ENCODE results near the gene DOCK2. TPM values are rescaled to one million over a fixed set of nuclear protein-coding genes. Genes with fewer than 3 reads are reported as not detected.
A peak's percentile ranks its signal among the peaks of the same experiment; 100 is the strongest.

Gene DOCK2
- total and polyA plus RNA-seq, 8 donors, result 0.73 to 15.6 (median 1.7) TPM

GRCh38 chr5:170105642-170106611 lies 468.9 kb downstream of the DOCK2 start, which contains the start of gene FOXI1:
TSS of gene FOXI1 (plus strand) at chr5:170105897. CDS start at chr5:170105958, 61 bp downstream.
- no peak for FAIRE-seq
- TF ChIP-seq CTCF (IDR thresholded peaks at IDR 0.05), result no peak
- intact Hi-C loops (cut with DNase I), result no loop called here
- no peak within 1 kb of the TSS for H3K27ac ChIP-seq
- H3K4me3 ChIP-seq, result no peak within 1 kb of the TSS
- DNase-seq, result peak in 1 of 6 donors; percentile 67
- H3K36me3 ChIP-seq, result no peaks in the 10 kb centered on the region
- 66 to 73% methylated on average over 51 to 53 of the region's 53 CpGs for WGBS, 2 donors
- no peaks in the 10 kb centered on the region for H3K4me1 ChIP-seq
- no peaks in the 10 kb centered on the region for H3K9me3 ChIP-seq
- no peaks in the 10 kb centered on the region for H3K27me3 ChIP-seq
- ATAC-seq, result no peak

- WGBS, 2 donors, result 59 to 67% methylated on average over 2 of the region's 2 CpGs
- Histone ChIP-seq H3K36me3 (no peaks in the 10 kb centered on the region), H3K4me1 (no peaks in the 10 kb centered on the region), H3K27ac (no peak overlapping the region), H3K9me3 (no peaks in the 10 kb centered on the region), H3K27me3 (no peaks in the 10 kb centered on the region), H3K4me3 (no peak overlapping the region)
- ATAC-seq (no peak), DNase-seq (no peak), FAIRE-seq (no peak)
- intact Hi-C loops (cut with DNase I), result no loop called here
- no peak for TF ChIP-seq CTCF (IDR thresholded peaks at IDR 0.05)
These were observed 470.6 kb downstream of the DOCK2 start for GRCh38 chr5:170107674-170108073.

GRCh38 chr5:170108266-170108785 lies 471.3 kb downstream of the DOCK2 start:
- no peak overlapping the region for H3K4me3 ChIP-seq
- ATAC-seq, result no peak
- TF ChIP-seq CTCF (IDR thresholded peaks at IDR 0.05), result no peak
- H3K9me3 ChIP-seq, result no peaks in the 10 kb centered on the region
- DNase-seq, result no peak
- WGBS, 2 donors, result 70 to 74% methylated on average over 12 of the region's 12 CpGs
- FAIRE-seq, result no peak
- no peak overlapping the region for H3K27ac ChIP-seq
- intact Hi-C loops (cut with DNase I), result no loop called here
- H3K27me3 ChIP-seq, result no peaks in the 10 kb centered on the region
- no peaks in the 10 kb centered on the region for H3K36me3 ChIP-seq
- H3K4me1 ChIP-seq, result no peaks in the 10 kb centered on the region

GRCh38 chr5:170109059-170110031 lies 472.3 kb downstream of the DOCK2 start:
- Histone ChIP-seq H3K27me3 (no peaks in the 10 kb centered on the region), H3K27ac (no peak overlapping the region), H3K9me3 (no peaks in the 10 kb centered on the region), H3K4me3 (no peak overlapping the region), H3K4me1 (no peaks in the 10 kb centered on the region), H3K36me3 (no peaks in the 10 kb centered on the region)
- DNase-seq (no peak), FAIRE-seq (no peak), ATAC-seq (no peak)
- TF ChIP-seq CTCF (IDR thresholded peaks at IDR 0.05), result no peak
- WGBS, 2 donors, result 60 to 64% methylated on average over 7 of the region's 7 CpGs
- intact Hi-C loops (cut with DNase I), result no loop called here
